Amniotic stem cell (primary cell): ENCODE data around the gene PRKCH.
"Not testable (repeated sequence)": the region's sequence is repeated elsewhere in the genome, so short reads cannot be mapped to it uniquely, and the experiment has no call there.

ENCODE experiments used
- DNase-seq: peaks from one replicate; lab custom pipeline; 2025; lab: John Stamatoyannopoulos, UW

The PRKCH gene

GRCh38 chr14:61460063-61460462, 138.7 kb downstream of the PRKCH start:
- DNase-seq = no peak

- DNase-seq = no peak
These were observed 139.6 kb downstream of the PRKCH start for GRCh38 chr14:61460718-61461611.

GRCh38 chr14:61461808-61462275, 140.5 kb downstream of the PRKCH start:
- DNase-seq = peak; percentile 29

GRCh38 chr14:61462566-61463193, 141.3 kb downstream of the PRKCH start:
- DNase-seq = peak; percentile 63

GRCh38 chr14:61463664-61464285, 142.4 kb downstream of the PRKCH start:
- no peak for DNase-seq

GRCh38 chr14:61464539-61465320, 143.4 kb downstream of the PRKCH start:
- not testable (repeated sequence) for DNase-seq

- DNase-seq = peak; percentile 77
These were observed 145.0 kb downstream of the PRKCH start for GRCh38 chr14:61466249-61466904.

GRCh38 chr14:61466905-61467280, 145.5 kb downstream of the PRKCH start:
- DNase-seq = no peak

- no peak for DNase-seq
These were observed 145.9 kb downstream of the PRKCH start for GRCh38 chr14:61467296-61467695.

GRCh38 chr14:61468063-61468825, 146.9 kb downstream of the PRKCH start:
- DNase-seq = no peak

GRCh38 chr14:61469781-61470180, 148.4 kb downstream of the PRKCH start:
- DNase-seq = no peak

- DNase-seq = peak; percentile 46
These were observed 149.0 kb downstream of the PRKCH start for GRCh38 chr14:61470261-61470960.

GRCh38 chr14:61470961-61471293, 149.5 kb downstream of the PRKCH start:
- DNase-seq = no peak

- no peak for DNase-seq
These were observed 150.1 kb downstream of the PRKCH start for GRCh38 chr14:61471297-61472005.

- peak; percentile 95 for DNase-seq
These were observed 150.8 kb downstream of the PRKCH start for GRCh38 chr14:61472011-61472672.

GRCh38 chr14:61472801-61473376, 151.5 kb downstream of the PRKCH start:
- no peak for DNase-seq

- no peak for DNase-seq
These were observed 152.6 kb downstream of the PRKCH start for GRCh38 chr14:61474015-61474414.

- DNase-seq = no peak
These were observed 153.3 kb downstream of the PRKCH start for GRCh38 chr14:61474701-61475100.

GRCh38 chr14:61475316-61475715, 153.9 kb downstream of the PRKCH start:
- DNase-seq = peak; percentile 64
